ENCODE results near the gene SNAP29.
"Not testable (repeated sequence)": the region's sequence is repeated elsewhere in the genome, so short reads cannot be mapped to it uniquely, and the experiment has no call there.

The SNAP29 gene

GRCh38 chr22:20901093-20902033, 42.6 kb downstream of the SNAP29 start:
- not testable (repeated sequence) for DNase-seq (ENCODE audit: low spot score)

- no peak for DNase-seq (ENCODE audit: low spot score)
These were observed 44.3 kb downstream of the SNAP29 start for GRCh38 chr22:20903093-20903492.

GRCh38 chr22:20904008-20904979, 45.5 kb downstream of the SNAP29 start:
- peak; percentile 56 for DNase-seq (ENCODE audit: low spot score)

- no peak for DNase-seq (ENCODE audit: low spot score)
These were observed 46.2 kb downstream of the SNAP29 start for GRCh38 chr22:20904980-20905355.

DNA sequence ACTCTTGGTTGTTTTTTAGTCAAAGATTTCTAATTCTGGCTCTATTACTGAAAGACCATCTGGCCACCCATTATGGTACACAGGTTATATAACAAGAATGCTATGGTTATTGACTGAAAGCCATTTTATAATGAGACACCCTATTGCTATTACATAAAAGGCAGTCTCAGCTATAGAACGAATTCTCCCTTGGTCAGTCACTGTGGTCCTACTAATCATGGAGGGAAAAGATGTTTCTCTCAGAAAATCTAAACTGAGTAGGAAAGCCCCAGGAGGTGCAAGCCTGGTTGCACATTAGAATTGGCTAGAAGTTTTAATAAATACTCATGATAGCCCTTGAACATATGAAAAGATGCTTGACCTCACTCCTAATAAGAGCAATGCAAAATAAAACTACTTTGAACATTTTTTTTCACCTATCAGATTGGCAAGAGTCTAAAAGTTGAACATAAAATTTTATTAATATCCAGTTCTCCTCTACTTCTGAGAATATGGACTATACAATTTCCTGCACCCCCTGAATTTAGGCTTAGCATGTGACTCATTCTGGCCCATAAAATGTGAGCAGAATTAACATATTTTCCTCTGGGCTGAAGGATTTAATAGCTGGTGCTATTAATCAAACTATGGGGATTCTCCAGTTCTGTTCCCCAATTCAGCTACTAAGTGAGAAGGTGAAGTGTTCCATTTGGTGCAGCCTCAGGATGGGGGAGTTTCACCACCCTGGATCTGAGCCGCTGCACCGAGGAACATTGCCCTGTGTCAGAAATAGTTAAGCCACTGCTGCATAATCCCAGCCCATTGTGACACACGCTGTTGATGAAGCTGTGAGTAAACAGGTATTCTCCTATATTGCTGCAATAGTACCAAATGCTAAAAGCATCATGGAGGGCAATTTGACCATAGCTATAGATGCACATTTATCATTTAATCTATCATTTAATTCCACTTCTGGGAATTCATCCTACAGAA, 46.9 kb downstream of the SNAP29 start:
- peak; percentile 16 for DNase-seq (ENCODE audit: low spot score)

DNA sequence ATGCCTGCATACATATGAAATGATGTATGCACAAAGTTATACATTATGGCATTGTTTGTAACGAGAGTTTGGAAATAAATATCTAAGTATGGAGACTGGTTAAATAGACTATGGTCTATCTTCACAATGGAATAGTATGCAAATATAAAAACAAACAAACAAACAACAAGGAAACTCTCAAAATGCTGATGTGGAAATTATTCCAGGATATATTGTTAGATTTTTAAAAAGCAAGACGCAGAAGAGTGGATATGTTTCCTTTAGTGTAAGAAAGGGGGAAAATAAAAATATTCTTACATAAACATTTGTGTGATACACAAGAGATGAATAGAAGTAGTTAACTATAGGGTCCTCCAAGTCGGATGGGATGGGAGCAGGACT, 47.6 kb downstream of the SNAP29 start:
- no peak for DNase-seq (ENCODE audit: low spot score)

- DNase-seq (ENCODE audit: low spot score): not testable (repeated sequence)
These were observed 49.9 kb downstream of the SNAP29 start for GRCh38 chr22:20908717-20909116.

DNA sequence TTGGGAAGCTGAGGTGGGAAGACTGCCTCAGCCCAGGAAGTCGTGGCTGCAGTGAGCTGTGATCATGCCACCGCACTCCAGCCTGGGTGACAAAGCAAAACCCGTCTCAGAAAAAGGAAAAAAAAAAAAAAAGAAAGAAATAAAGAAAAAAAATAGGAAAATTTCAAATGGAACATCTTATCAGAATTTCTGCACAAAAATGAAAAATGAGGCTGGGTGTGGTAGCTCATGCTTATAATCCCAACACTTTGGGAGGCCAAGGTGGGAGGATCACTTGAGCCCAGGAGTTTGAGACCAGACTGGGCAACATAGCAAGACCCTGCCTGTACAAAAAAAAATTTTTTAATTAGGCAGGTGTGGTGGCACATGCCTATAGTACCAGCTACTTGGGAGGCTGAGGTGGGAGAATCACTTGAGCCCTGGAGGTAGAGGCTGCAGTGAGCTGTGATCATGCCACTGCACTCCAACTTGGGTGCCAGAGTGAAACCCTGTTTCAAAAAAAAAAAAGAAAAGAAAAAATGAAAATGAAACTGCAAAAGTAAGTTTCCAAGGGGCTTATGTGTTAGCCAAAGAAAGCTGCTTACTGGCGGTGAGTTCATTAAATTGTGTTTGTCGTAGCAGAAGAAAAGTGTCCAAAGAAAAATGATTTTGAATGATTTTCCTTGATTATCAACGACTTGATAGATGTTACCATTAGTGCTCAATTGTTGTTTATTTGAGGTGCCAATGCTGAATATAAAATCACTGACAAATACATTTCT, 50.9 kb downstream of the SNAP29 start:
- no peak for DNase-seq (ENCODE audit: low spot score)

- DNase-seq (ENCODE audit: low spot score): no peak
These were observed 53.7 kb downstream of the SNAP29 start for GRCh38 chr22:20912494-20912893.

DNA sequence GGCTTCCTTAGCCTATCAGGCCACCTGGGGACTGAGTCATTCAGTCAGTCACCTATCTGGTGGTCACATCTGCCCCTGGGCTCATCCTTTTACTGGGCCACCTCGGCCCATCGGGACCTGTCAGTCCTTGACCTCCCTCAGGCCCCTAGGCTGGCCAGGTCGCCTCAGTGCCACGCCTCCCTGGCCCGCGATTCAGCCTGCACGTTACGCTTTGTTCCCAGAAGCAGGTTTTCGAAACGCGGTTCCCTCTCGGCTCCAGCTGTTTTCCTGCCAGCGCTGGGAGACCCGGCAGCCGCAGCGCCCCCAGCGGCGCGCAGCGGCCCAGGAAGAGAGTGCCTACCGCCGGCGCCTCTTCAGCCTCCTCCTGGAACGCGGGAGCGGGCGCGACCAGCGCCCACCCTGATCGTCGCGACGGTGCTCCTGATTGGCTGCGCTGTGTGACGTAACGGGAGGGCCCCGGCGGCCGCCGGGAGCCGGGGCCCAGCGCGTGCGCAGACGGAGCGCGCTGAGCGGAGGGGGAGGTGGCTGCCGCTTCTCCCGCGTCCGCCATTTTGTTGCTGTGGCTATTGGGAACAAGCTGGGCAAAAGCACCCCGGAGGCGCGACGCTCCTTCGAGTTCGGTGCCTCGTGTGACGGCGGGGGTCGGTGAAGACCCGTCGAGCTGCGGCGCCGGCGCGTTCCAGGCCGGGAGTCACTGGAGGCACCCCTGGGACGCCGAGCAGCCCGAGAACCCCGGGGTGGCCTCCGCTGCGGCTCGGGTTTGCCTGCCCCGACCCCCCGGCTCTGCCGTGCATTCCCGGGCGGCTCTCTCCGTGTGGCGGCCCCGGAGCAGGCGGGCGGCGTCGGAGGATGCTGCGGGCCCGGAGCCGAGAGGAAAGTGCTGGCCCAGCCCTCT, 58.4 kb downstream of the SNAP29 start, which contains the start of gene CRKL:
TSS of gene CRKL (plus strand) at position 492 of the 895 bp plus-strand sequence. CDS start 528 bp downstream, outside the sequence.
- peak; percentile 98 for DNase-seq (ENCODE audit: low spot score)

DNA sequence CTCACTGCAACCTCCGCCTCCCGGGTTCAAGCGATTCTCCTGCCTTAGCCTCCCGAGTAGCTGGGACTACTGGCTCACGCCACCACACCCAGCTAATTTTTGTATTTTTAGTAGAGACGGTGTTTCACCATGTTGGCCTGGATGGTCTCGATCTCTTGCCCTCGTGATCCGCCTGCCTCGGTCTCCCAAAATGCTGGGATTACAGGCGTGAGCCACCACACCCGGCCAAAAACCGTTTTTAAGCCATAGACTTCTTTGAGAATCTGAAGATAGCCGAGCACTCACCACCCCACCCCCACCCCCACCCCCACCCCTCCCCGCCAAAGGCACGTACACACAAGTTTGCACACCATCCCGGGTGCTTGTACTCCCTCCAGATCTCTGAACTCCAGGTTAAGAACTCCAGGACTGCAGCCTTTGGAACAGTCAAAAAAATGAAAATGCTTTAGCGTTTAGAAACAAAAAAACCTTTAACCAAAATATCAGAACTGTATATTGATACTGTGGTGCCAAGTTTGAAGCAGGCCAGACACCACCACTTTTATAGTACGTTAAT, 59.9 kb downstream of the SNAP29 start:
- DNase-seq (ENCODE audit: low spot score): no peak

DNA sequence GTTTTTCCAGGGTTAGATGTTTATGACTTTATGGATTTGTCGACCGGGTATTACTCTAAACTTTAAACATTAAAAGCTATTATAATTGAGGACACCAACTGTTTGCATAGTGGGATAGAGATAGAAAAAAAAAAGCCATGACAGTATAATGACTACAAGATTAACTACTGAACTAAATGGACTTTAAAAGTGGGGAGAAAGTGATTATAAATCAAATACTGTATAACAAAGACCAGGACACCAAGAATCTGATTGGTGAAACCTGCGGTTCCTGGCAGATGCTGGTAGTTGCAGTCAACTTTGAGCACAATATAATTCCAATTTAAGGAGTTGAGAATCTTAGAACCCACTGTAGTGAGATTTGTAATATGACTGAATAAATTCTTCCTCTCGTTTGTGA, 60.9 kb downstream of the SNAP29 start:
- no peak for DNase-seq (ENCODE audit: low spot score)

GRCh38 chr22:20920881-20921203, 62.0 kb downstream of the SNAP29 start:
- no peak for DNase-seq (ENCODE audit: low spot score)

GRCh38 chr22:20922141-20922751, 63.4 kb downstream of the SNAP29 start:
- DNase-seq (ENCODE audit: low spot score): no peak

DNA sequence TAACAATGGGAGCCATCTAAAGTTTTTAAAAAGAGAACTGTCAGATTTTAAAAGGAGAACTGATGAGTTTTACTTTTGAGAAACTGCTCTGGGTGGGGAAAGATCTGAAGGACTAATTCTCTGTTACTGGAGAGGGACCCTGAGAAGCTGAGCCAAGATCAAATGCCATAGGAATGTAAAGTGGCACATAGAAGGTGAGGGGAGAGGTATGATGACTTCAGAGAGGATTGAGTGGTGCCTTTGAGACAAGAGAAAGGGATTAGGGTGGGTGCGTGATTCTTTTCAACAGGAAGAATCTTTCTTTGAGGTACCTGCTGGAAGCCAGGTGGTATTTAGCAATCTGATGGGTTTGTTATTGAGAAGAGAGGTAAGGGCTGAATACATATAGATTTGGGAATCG, 67.4 kb downstream of the SNAP29 start:
- DNase-seq (ENCODE audit: low spot score): no peak

- DNase-seq (ENCODE audit: low spot score): no peak
These were observed 69.2 kb downstream of the SNAP29 start for GRCh38 chr22:20927940-20928572.

GRCh38 chr22:20928573-20928967, 69.8 kb downstream of the SNAP29 start:
- DNase-seq (ENCODE audit: low spot score): no peak

GRCh38 chr22:20930004-20930403, 71.2 kb downstream of the SNAP29 start:
- DNase-seq (ENCODE audit: low spot score): no peak
